ENCODE results near the gene POLE.

DNA sequence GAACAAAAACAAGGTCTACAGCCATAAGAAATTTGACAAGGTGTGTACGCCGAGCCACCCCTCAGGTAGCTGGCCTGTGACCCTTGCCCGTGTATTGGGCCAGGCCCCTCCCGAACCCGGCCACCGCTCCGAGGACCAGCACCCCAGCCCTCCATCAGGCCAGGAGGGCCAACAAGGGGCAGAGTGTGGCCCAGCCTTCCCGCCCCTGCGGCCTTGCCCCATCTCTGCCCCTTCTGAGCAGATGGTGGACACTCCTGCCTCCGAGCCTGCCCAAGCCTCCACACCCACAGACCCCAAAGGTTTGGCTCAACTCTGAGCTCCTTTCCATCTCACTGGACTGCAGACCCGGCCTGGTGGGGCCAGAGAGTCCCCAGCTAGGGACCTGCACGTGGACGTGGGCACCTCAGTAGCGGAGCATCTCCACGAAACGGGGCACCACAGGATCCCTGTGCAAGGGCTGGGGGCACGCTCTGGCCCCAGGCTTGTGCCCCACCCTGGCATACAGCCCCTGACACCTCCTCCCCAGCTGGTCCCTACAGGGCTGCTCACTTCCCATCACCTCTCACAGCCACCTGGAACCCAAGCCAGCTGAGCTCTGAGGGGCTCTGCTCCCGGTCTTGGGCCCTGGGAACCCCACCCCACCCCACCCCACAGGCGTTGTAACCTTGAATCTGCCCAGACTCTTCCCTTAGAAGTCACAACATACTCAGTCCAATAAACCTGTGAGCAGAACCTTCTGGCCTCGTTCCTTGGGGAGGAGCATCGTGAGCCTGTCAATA, 65.3 kb downstream of the POLE start:
- TF ChIP-seq CTCF (conservative IDR thresholded peaks at IDR 0.05) (no peak), EZH2 (IDR thresholded peaks at IDR 0.05; ENCODE audit: low read depth) (no peak)
